Globus pallidus (tissue), 1 donor: Measurements from ENCODE around the gene MESD.

ENCODE experiments used
- DNase-seq: peaks from one replicate; pipeline ENCODE4 v3.0.0-alpha.2; 2015; ENCODE audit warnings: low spot score

The MESD gene

GRCh38 chr15:80989518-80990478 lies at the start of gene MESD:
TSS of gene MESD (minus strand) at chr15:80989819. CDS start at chr15:80989791, 28 bp downstream.
- DNase-seq: peak; percentile 98

- no peak for DNase-seq
Measured at GRCh38 chr15:81038975-81039607, 49.5 kb upstream of the MESD start.

- no peak for DNase-seq
Measured at GRCh38 chr15:81037952-81038743, 48.5 kb upstream of the MESD start.

GRCh38 chr15:81033508-81033907 lies 43.9 kb upstream of the MESD start:
- DNase-seq: no peak

GRCh38 chr15:81032818-81033217 lies 43.2 kb upstream of the MESD start:
- no peak for DNase-seq

GRCh38 chr15:81032355-81032754 lies 42.7 kb upstream of the MESD start:
- no peak for DNase-seq

- DNase-seq: no peak
Measured at GRCh38 chr15:81031203-81031602, 41.6 kb upstream of the MESD start.

GRCh38 chr15:81030301-81030750 lies 40.7 kb upstream of the MESD start:
- DNase-seq: no peak

- DNase-seq: no peak
Measured at GRCh38 chr15:81029414-81030300, 40.0 kb upstream of the MESD start.

- DNase-seq: no peak
Measured at GRCh38 chr15:81026836-81027599, 37.4 kb upstream of the MESD start.

GRCh38 chr15:81025721-81026370 lies 36.2 kb upstream of the MESD start:
- DNase-seq: no peak

- no peak for DNase-seq
Measured at GRCh38 chr15:81024936-81025335, 35.3 kb upstream of the MESD start.

- DNase-seq: no peak
Measured at GRCh38 chr15:81024265-81024872, 34.8 kb upstream of the MESD start.

GRCh38 chr15:81023483-81024264 lies 34.1 kb upstream of the MESD start:
- DNase-seq: peak; percentile 80

- DNase-seq: no peak
Measured at GRCh38 chr15:81021321-81021720, 31.7 kb upstream of the MESD start.

GRCh38 chr15:81018197-81018596 lies 28.6 kb upstream of the MESD start:
- no peak for DNase-seq

GRCh38 chr15:81016489-81017068 lies 27.0 kb upstream of the MESD start:
- DNase-seq: no peak
